ENCODE results near the gene MAP6D1. TPM values are rescaled to one million over a fixed set of nuclear protein-coding genes. Genes with fewer than 3 reads are reported as not detected.

MAP6D1 gene
- total and polyA plus RNA-seq, 2 donors (not counting 1 experiment from before 2014, with no cell fraction given): 0.83 to 2.1 TPM

DNA sequence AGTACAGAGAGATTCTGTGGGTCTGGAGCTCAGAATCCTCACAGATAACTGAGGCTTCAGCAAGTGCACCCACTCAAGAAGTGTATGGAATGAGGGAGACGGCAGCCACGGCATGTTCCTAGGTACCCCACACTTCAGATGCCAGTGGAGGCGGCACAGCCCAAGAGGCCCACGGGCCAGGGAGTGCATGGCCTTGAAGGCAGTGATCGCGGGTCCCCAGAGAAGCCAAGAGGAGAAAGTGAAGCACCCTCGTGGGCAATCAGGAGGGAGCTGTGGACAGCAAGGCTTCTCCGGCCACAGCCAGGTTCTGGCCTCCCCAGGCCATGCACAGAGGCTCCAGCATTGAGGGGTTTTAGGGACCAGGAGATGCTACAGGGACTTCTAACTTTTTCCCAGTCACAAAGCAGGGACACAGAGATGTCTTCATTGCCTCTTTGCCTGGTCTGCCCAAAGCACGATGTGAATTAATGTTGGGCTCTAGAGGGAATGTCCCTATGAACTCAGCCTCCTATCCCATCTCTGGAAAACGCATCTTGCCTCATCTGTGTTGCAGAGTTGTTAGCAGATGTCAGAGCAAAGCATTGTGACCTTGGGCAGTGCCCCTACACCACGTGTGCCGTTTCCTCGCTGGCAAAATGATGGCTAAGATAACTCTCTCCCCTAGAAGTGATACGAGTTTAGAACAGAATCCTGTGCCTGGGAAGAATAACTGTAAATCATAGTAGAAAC is 2.6 kb upstream of the MAP6D1 start:
- Histone ChIP-seq H2AFZ (ENCODE audit: low read length) (no peak overlapping the region), H3K27me3 (ENCODE audit: control insufficient read depth, insufficient read depth, low read length) (no peaks in the 10 kb centered on the region), H4K20me1 (ENCODE audit: control insufficient read depth, extremely low read depth, insufficient read depth, low read length) (no peaks in the 10 kb centered on the region), H3K27ac (ENCODE audit: insufficient read depth, low read length) (no peak overlapping the region), H3K9ac (ENCODE audit: insufficient read depth, low read length) (no peak overlapping the region), H3K79me2 (ENCODE audit: control insufficient read depth, insufficient read depth, low read length) (no peaks in the 10 kb centered on the region), H3K4me1 (ENCODE audit: control insufficient read depth, extremely low read depth, insufficient read depth, low read length) (peaks cover 4% of the 10 kb centered on the region), H3K4me2 (ENCODE audit: extremely low read depth, insufficient read depth, low read length) (no peak overlapping the region), H3K4me3 (replicated peaks in 1 of 4; ENCODE audit: control extremely low read depth in 1 of 4, insufficient read depth in 1 of 4, low read depth in 3 of 4, low read length in 4 of 4) (no peak overlapping the region), H3K36me3 (ENCODE audit: control insufficient read depth, insufficient read depth, low read length) (peaks cover 8% of the 10 kb centered on the region), H3K9me3 (ENCODE audit: control insufficient read depth, insufficient read depth, low read depth, low read length) (no peaks in the 10 kb centered on the region)
- DNase-seq (ENCODE audit: low read depth in 2 of 2): no peak
- TF ChIP-seq, protein P1, sequence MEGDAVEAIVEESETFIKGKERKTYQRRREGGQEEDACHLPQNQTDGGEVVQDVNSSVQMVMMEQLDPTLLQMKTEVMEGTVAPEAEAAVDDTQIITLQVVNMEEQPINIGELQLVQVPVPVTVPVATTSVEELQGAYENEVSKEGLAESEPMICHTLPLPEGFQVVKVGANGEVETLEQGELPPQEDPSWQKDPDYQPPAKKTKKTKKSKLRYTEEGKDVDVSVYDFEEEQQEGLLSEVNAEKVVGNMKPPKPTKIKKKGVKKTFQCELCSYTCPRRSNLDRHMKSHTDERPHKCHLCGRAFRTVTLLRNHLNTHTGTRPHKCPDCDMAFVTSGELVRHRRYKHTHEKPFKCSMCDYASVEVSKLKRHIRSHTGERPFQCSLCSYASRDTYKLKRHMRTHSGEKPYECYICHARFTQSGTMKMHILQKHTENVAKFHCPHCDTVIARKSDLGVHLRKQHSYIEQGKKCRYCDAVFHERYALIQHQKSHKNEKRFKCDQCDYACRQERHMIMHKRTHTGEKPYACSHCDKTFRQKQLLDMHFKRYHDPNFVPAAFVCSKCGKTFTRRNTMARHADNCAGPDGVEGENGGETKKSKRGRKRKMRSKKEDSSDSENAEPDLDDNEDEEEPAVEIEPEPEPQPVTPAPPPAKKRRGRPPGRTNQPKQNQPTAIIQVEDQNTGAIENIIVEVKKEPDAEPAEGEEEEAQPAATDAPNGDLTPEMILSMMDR (conservative IDR thresholded peaks at IDR 0.05 in 1 of 2, IDR thresholded peaks at IDR 0.05 in 1 of 2; ENCODE audit: low read depth in 1 of 2, low read length in 2 of 2): no peak
- no peak for TF ChIP-seq EZH2 (IDR thresholded peaks at IDR 0.05; ENCODE audit: low read length, missing control alignments)

DNA sequence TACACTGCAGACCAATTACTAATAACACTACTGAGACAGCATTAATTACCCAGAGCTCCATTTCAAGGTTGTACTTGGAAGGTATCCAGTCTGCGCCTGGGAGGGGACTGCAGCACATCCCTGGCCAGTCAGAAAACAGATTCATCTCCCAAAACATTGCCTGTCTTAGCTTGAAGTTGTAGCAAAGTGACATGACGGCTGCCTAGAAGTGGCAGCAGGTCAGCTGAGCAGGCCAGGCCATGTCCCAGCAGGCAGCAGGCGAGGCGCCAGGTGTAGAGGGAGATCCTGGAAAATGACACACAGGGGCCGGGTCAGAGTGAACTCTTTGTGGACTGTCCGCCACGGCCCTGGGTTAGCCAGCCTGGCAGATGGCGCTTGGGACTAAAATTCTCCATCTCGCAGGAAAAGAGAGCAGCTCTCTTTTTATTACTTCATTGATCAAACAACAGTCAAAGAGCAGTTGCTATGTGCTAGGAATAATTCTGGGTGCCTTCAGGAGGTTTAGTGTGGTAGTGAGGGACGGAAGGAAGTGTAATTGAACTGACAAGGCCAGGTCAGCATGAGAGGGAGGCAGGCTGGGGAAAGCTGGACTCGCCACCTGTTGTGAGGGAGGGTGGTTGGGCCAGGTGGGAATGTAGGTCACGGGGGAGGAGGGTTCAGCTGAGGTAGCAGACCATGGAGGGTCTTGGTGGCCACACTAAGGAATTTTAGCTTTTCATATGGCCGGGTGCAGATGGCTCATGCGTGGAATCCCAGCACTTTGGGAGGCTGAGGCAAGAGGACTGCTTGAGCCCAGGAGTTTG is 1.3 kb upstream of the MAP6D1 start:
- no peak overlapping the region for H3K4me3 ChIP-seq (replicated peaks in 1 of 4; ENCODE audit: control extremely low read depth in 1 of 4, insufficient read depth in 1 of 4, low read depth in 3 of 4, low read length in 4 of 4)
- H4K20me1 ChIP-seq (ENCODE audit: control insufficient read depth, extremely low read depth, insufficient read depth, low read length): no peaks in the 10 kb centered on the region
- no peak overlapping the region for H3K9ac ChIP-seq (ENCODE audit: insufficient read depth, low read length)
- H3K4me2 ChIP-seq (ENCODE audit: extremely low read depth, insufficient read depth, low read length): no peak overlapping the region
- no peaks in the 10 kb centered on the region for H3K9me3 ChIP-seq (ENCODE audit: control insufficient read depth, insufficient read depth, low read depth, low read length)
- H3K79me2 ChIP-seq (ENCODE audit: control insufficient read depth, insufficient read depth, low read length): no peaks in the 10 kb centered on the region
- TF ChIP-seq, protein P1 (conservative IDR thresholded peaks at IDR 0.05 in 1 of 2, IDR thresholded peaks at IDR 0.05 in 1 of 2; ENCODE audit: low read depth in 1 of 2, low read length in 2 of 2): no peak
- TF ChIP-seq EZH2 (IDR thresholded peaks at IDR 0.05; ENCODE audit: low read length, missing control alignments): no peak
- H3K27me3 ChIP-seq (ENCODE audit: control insufficient read depth, insufficient read depth, low read length): no peaks in the 10 kb centered on the region
- H3K36me3 ChIP-seq (ENCODE audit: control insufficient read depth, insufficient read depth, low read length): peaks cover 3% of the 10 kb centered on the region
- H3K4me1 ChIP-seq (ENCODE audit: control insufficient read depth, extremely low read depth, insufficient read depth, low read length): peaks cover 4% of the 10 kb centered on the region
- no peak overlapping the region for H2AFZ ChIP-seq (ENCODE audit: low read length)
- no peak for DNase-seq (ENCODE audit: low read depth in 2 of 2)
- H3K27ac ChIP-seq (ENCODE audit: insufficient read depth, low read length): no peak overlapping the region

DNA sequence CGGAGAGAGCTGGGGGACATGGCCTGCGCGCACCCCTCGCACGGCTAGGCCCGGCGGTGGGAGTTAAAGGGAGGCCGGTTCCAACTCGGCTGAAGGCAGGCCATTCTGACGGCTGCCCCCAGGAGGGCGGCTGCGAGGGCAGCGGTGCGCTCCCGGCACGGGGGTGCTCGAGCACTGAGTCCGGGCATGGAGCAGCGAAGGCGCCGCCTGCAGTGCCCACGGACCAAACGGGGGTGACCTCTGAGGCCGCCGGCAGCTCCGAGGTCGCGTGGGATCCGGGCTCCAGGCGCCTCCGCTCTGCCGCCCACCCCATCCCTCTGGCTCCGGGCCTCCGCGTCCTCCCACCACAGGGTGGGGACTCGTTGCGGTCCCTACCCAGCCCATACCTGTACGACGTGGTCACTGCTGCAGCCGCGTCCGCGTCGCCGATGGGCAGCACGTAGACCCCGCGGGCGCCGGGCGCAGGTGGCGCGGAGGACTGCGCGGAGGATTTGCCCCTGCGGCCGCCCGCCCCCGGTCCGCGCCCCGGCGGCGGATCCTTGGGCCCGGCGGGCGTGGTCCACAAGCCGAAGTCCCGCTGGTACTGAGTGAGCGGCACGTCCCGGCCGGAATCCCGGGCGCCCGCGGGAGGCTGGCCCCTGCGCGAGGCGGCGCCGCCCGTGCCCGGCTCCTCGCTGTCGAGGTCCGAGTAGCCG is 469 bp downstream of the MAP6D1 start:
- Histone ChIP-seq H3K4me1 (ENCODE audit: control insufficient read depth, extremely low read depth, insufficient read depth, low read length) (peaks cover 4% of the 10 kb centered on the region), H4K20me1 (ENCODE audit: control insufficient read depth, extremely low read depth, insufficient read depth, low read length) (no peaks in the 10 kb centered on the region), H2AFZ (ENCODE audit: low read length) (peak overlapping the region; percentile 78), H3K27me3 (ENCODE audit: control insufficient read depth, insufficient read depth, low read length) (no peaks in the 10 kb centered on the region), H3K79me2 (ENCODE audit: control insufficient read depth, insufficient read depth, low read length) (no peaks in the 10 kb centered on the region), H3K4me2 (ENCODE audit: extremely low read depth, insufficient read depth, low read length) (peak overlapping the region; percentile 79), H3K27ac (ENCODE audit: insufficient read depth, low read length) (peak overlapping the region; percentile 13), H3K9ac (ENCODE audit: insufficient read depth, low read length) (peak overlapping the region; percentile 39), H3K9me3 (ENCODE audit: control insufficient read depth, insufficient read depth, low read depth, low read length) (no peaks in the 10 kb centered on the region), H3K36me3 (ENCODE audit: control insufficient read depth, insufficient read depth, low read length) (peaks cover under 1% of the 10 kb centered on the region), H3K4me3 (replicated peaks in 1 of 4; ENCODE audit: control extremely low read depth in 1 of 4, insufficient read depth in 1 of 4, low read depth in 3 of 4, low read length in 4 of 4) (peak overlapping the region; percentile 50 to 65 (median 62))
- DNase-seq (ENCODE audit: low read depth in 2 of 2): peak in 1 of 2 donors; percentile 16
- TF ChIP-seq EZH2 (IDR thresholded peaks at IDR 0.05; ENCODE audit: low read length, missing control alignments): no peak
- TF ChIP-seq, protein P1 (conservative IDR thresholded peaks at IDR 0.05 in 1 of 2, IDR thresholded peaks at IDR 0.05 in 1 of 2; ENCODE audit: low read depth in 1 of 2, low read length in 2 of 2): no peak

Measured in fibroblast of lung (primary cell).